Measurements from ENCODE around the gene IL1RN.

Gene IL1RN

DNA sequence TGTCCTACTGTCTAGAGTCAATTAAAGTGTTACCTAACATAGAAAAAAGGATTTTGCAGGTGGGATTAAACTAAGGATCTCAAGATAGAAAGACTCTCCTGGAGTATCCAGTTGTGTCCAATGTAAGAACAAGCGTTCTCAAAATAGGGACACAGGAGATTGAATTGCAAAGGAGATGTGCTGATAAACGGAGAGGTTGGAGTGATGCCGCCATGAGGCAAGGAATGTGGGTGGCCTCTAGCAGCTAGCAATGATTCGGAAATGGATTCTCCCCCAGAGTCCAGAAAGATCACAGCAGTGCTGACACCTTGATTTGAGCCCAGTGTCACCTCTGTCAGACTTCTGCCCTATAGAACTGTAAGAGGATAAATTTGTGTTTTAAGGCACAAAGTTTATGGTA lies 24.1 kb upstream of the IL1RN start:
- H3K4me3 ChIP-seq (ENCODE audit: low read depth, low read length), result no peak overlapping the region

DNA sequence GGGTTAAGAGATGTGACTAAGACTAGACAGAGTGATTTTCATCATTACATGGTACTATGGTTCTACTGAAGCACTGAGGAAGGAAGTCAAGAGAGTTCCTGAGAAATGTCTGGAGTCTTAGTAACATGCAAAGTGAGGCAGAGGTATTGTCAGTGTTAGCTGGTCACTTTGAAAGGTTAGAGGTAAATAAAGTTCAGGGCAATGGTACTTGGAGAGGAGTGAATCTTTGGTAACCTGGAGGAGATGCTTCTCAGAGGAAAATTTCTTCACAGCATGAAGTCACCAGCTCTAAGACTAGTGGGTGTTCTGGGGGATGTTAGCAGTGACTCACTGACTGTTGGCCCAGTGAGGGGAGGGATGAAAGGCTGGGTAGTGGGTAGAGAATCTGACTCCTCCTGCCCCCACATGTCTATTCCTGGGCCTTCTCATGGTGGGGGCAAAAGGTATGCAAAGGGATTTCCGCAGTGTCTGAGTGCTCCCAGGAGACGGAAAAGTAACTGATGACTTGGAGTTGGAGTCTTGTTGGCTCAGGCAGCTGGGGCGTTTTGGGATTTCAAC lies 23.3 kb upstream of the IL1RN start:
- no peak overlapping the region for H3K4me3 ChIP-seq (ENCODE audit: low read depth, low read length)

DNA sequence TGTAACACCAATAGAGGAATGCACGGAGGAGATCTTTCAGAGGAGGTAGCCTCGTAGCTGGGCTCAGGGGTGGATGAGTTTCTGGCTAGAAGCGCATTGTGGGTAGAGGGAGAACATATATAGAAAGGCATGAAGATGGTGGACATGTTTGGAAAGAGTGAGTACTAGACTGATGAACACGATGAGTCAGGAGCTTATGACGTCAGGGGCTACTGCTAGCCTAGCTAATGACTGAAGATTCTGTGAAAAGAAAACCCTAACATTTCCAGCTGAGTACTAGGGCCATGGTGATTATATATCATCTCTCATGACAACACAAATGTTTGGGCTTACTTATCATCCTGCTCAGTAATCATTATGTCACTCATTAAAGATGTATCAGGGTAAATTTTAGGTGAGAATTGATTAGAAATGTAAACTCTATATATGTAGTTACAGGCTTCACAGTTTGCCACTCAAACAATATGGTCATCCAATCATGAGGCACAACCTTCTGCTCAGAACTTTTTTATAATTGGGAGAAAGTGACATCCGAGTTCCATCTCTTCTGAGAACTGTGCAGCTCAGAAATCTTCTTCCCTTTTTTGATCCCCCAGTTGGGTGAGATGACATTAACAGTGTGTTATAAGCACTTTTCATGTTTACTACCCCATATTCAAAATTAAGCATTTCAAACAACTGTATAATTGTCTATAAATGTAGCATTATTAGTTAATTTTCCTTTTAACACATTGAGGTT lies 22.2 kb upstream of the IL1RN start:
- H3K4me3 ChIP-seq (ENCODE audit: low read depth, low read length), result no peak overlapping the region

DNA sequence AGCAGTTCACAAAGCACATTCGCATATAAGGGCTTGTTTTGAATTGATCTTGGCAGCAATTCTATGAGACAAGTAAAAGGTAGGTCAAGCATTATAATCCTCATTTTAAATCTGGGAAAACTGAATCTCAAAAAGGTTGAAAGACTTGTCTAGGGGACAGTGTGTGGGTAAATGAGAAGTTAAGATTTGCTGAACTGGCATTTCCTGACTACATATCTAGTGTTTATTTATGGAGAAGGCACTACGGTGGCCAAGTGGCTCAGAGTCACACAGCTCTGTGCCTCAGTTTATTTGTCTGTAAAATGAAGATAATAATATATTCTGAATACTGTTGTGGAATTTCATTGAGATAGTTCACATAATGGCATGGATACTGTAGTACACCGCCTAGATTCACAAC lies 16.3 kb upstream of the IL1RN start:
- H3K4me3 ChIP-seq (ENCODE audit: low read depth, low read length), result no peak overlapping the region

- H3K4me3 ChIP-seq (ENCODE audit: low read depth, low read length), result no peak overlapping the region
These were observed 15.5 kb upstream of the IL1RN start for GRCh38 chr2:113111823-113112287.

- H3K4me3 ChIP-seq (ENCODE audit: low read depth, low read length), result no peak overlapping the region
These were observed 15.0 kb upstream of the IL1RN start for GRCh38 chr2:113112441-113112840.

GRCh38 chr2:113112871-113113270 lies 14.5 kb upstream of the IL1RN start:
- H3K4me3 ChIP-seq (ENCODE audit: low read depth, low read length), result no peak overlapping the region

- no peak overlapping the region for H3K4me3 ChIP-seq (ENCODE audit: low read depth, low read length)
These were observed 13.6 kb upstream of the IL1RN start for GRCh38 chr2:113113807-113114206.

- no peak overlapping the region for H3K4me3 ChIP-seq (ENCODE audit: low read depth, low read length)
These were observed 13.0 kb upstream of the IL1RN start for GRCh38 chr2:113114224-113114945.

DNA sequence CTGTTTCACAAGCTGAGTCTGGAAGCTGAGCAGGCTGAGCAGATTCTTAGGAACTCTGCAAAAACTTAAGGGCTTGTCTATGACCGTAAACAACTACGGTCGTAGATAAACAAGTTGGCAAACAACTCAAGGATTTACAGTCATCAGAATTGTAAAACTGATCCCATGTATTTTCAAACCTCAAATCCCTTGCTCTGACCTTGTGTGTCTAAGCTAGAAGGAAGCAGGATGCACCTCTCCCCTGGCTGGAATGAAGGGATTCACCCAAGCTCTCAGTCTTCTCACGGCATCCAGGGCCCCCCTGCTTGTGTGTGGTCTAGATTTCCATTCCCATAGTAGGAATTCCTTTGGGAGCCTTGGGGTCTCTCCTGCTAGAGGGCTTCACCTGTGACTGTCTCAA lies 12.4 kb upstream of the IL1RN start:
- H3K4me3 ChIP-seq (ENCODE audit: low read depth, low read length), result no peak overlapping the region

- no peak overlapping the region for H3K4me3 ChIP-seq (ENCODE audit: low read depth, low read length)
These were observed 11.1 kb upstream of the IL1RN start for GRCh38 chr2:113116100-113116958.

DNA sequence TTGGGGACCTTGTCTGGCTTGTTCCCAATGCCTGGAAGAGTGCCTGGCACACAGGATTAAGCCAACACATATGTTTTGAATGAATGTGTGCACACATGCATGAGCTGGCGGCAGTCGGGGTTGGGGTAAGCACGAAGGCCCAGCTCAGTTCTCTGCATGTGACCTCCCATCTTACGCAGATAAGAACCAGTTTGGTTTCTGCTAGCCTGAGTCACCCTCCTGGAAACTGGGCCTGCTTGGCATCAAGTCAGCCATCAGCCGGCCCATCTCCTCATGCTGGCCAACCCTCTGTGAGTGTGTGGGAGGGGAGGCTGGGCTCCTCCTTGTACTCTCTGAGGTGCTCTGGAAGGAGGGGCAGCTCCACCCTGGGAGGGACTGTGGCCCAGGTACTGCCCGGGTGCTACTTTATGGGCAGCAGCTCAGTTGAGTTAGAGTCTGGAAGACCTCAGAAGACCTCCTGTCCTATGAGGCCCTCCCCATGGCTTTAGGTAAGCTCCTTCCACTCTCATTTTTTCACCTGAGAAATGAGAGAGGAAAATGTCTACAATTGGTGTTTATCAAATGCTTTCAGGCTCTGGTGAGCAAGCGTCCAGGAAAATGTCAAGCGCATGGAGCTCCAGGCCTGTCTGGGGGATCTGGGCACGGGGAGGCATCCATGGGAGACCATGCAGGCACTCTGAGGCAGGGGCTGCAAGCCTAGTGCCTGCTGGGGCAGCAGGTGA lies 9.7 kb upstream of the IL1RN start:
- H3K4me3 ChIP-seq (ENCODE audit: low read depth, low read length), result no peak overlapping the region

DNA sequence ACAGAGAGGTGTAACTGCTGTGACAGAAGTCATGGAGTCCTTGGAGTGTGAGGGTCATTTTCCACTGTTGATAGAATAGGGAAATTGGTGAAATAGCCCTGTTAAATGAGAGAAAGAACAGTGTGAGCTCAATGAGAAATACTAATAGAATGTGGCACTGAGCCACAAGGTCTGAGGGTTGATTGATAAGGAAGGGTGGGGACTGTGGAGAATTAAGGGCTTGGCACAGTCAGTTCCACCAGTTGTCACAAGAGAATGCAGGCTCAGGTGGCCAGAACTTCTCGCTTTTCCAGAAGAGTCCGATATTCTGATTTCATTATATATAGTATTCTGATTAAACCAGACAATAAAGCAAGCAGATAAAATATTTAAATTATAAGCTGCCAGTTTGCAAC lies 9.1 kb upstream of the IL1RN start:
- no peak overlapping the region for H3K4me3 ChIP-seq (ENCODE audit: low read depth, low read length)

DNA sequence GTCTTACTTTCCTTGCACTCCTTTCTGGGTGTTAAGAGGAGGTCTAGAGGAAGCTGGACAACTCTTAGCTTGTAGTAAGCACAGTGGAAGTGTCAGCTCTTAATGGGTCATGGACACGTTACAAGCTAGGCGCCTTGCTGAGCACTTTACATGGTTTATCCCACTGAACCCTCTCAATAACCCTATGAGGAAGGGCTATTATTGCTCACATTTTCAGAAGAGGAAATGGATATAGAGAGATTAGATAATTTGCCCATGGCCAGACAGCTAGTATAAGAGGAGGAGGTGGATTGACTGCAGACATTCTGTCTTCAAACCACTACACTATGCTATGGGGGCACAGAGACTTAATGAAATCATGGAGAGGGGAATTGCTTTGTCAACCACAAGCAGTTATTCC lies 8.3 kb upstream of the IL1RN start:
- no peak overlapping the region for H3K4me3 ChIP-seq (ENCODE audit: low read depth, low read length)

DNA sequence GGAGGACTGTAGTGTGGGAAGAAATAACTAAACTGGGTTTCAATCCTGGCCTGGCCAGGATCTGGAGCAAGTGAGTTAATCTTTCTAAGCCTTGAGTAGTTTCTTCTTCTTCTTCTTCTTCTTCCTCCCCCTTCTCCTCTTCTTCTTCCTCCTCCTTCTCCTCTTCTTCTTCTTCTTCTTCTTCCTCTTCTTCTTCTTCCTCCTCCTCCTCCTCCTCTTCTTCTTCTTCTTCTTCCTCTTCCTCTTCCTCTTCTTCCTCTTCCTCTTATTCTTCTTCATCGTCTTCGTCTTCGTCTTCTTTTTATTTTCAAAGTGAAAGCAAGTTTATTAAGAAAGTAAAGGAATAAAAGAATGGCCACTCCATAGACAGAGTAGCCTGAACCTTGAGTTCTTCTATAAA lies 6.5 kb upstream of the IL1RN start:
- no peak overlapping the region for H3K4me3 ChIP-seq (ENCODE audit: low read depth, low read length)

- H3K4me3 ChIP-seq (ENCODE audit: low read depth, low read length), result no peak overlapping the region
These were observed 5.0 kb upstream of the IL1RN start for GRCh38 chr2:113122364-113122763.

- no peak overlapping the region for H3K4me3 ChIP-seq (ENCODE audit: low read depth, low read length)
These were observed 3.7 kb upstream of the IL1RN start for GRCh38 chr2:113123726-113124125.

- H3K4me3 ChIP-seq (ENCODE audit: low read depth, low read length), result no peak overlapping the region
These were observed 3.0 kb upstream of the IL1RN start for GRCh38 chr2:113124181-113124961.

- H3K4me3 ChIP-seq (ENCODE audit: low read depth, low read length), result no peak overlapping the region
These were observed 2.2 kb upstream of the IL1RN start for GRCh38 chr2:113124984-113125855.
